Midbrain (tissue), 1 donor: ENCODE results near the gene MYMX.

Experiments
- DNase-seq: peaks from one replicate; lab custom pipeline; 2025; lab: John Stamatoyannopoulos, UW

Gene MYMX

GRCh38 chr6:44264154-44265006, 47.7 kb downstream of the MYMX start:
- DNase-seq, result no peak

- peak; percentile 88 for DNase-seq
Measured at GRCh38 chr6:44265007-44265721, 48.4 kb downstream of the MYMX start, which contains the start of gene NFKBIE. Gene NFKBIE (minus strand): TSS chr6:44265551. CDS start chr6:44265346, 205 bp downstream.

- no peak for DNase-seq
Measured at GRCh38 chr6:44265722-44266233, 49.1 kb downstream of the MYMX start.

- DNase-seq, result no peak
Measured at GRCh38 chr6:44266347-44266746, 49.6 kb downstream of the MYMX start.

- no peak for DNase-seq
Measured at GRCh38 chr6:44267252-44267651, 50.5 kb downstream of the MYMX start.
